ENCODE measurements around the gene COLEC11. TPM values are rescaled to one million over a fixed set of nuclear protein-coding genes. Genes with fewer than 3 reads are reported as not detected.

The COLEC11 gene
- total RNA-seq, 1 experiment from 2014 or later = 0.39 TPM

DNA sequence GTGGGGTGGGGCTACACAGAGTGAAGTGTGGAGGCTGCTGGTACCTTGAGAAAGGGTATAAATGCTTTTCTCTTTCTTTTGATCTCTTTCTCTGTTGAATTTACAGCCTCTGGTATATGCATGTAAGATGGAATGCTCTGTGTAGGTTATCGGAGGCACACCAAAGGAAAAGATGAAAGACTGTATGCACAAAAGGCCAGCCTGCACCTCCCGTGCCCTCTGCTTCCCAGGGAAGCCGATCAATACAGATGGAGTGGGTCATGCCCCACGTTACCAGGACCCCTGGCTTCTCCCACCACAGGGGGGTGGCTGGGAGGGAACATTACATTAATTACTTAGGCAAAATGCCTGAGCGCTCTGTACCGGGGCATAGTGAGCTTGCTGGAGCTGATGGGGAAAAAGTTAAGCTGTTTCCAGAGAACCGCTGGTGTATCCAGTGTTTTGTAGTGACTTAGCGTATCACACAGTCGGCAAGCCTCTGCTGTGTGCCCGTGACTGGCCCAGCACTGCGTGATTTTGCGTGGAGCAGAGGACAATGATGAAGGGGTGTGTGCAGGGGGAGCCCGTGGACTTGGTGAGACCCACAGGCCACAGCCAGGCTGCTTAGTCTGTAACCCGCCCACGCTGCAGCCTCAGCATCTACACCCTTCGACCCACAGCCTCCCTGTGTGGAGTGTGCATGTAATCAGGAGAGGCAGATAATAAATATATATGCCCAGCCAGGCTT, 71.1 kb downstream of the COLEC11 start:
- H4K5ac ChIP-seq (ENCODE audit: insufficient read length, low read depth, low read length) = no peak overlapping the region
- H4K20me1 ChIP-seq (ENCODE audit: control insufficient read depth, insufficient read depth, insufficient read length) = peaks cover 2% of the 10 kb centered on the region
- H3K9me3 ChIP-seq (ENCODE audit: control insufficient read depth, low read depth, low read length) = no peaks in the 10 kb centered on the region
- no peak overlapping the region for H2BK15ac ChIP-seq (ENCODE audit: low read depth, low read length)
- peak; percentile 23 for DNase-seq
- no peak overlapping the region for H3T11ph ChIP-seq (ENCODE audit: low read length)
- no peak overlapping the region for H2BK120ac ChIP-seq (ENCODE audit: low read depth, low read length, poor library complexity, severe bottlenecking)
- peaks cover 3% of the 10 kb centered on the region for H3K27me3 Mint-ChIP-seq (ENCODE audit: low read depth)
- H3K79me2 ChIP-seq (ENCODE audit: insufficient read depth, low read length) = no peaks in the 10 kb centered on the region
- H3K27ac Mint-ChIP-seq = no peak overlapping the region; a peak in 1 of 7 replicates
- no peaks in the 10 kb centered on the region; a peak in 2 of 5 replicates for H3K9me3 Mint-ChIP-seq
- TF ChIP-seq CTCF (conservative IDR thresholded peaks at IDR 0.05) = no peak
- no peaks in the 10 kb centered on the region for H3K4me1 ChIP-seq (ENCODE audit: insufficient read depth, low read length)
- H2BK12ac ChIP-seq (ENCODE audit: insufficient read length, low read depth, low read length) = no peak overlapping the region
- no peak overlapping the region for H3K23ac ChIP-seq (ENCODE audit: insufficient read length, low read depth, low read length)
- H3K79me1 ChIP-seq (ENCODE audit: insufficient read depth, low read depth, low read length, poor library complexity, severe bottlenecking) = no peaks in the 10 kb centered on the region
- H3K27ac ChIP-seq (ENCODE audit: insufficient read length, low read depth, low read length) = no peak overlapping the region
- no peak overlapping the region for H3K4me2 ChIP-seq (ENCODE audit: insufficient read depth, insufficient read length, low read length)
- H3K27me3 ChIP-seq (ENCODE audit: insufficient read depth, low read length) = no peaks in the 10 kb centered on the region
- no peak overlapping the region for H2BK20ac ChIP-seq (ENCODE audit: low read depth, low read length, poor library complexity, severe bottlenecking)
- H3K4me3 Mint-ChIP-seq = no peak overlapping the region
- no peak overlapping the region for H2BK5ac ChIP-seq (ENCODE audit: insufficient read length, low read length)
- H3K4me1 Mint-ChIP-seq = peaks cover 2 to 5% of the 10 kb centered on the region in 2 experiments; a peak in 2 of 4 replicates
- H2AK5ac ChIP-seq (ENCODE audit: insufficient read length, low read length) = no peak overlapping the region
- H3K23me2 ChIP-seq (ENCODE audit: insufficient read length, low read depth, low read length, poor library complexity, severe bottlenecking) = peaks cover 2% of the 10 kb centered on the region
- H3K56ac ChIP-seq (ENCODE audit: insufficient read length, low read depth, low read length) = no peak overlapping the region
- H4K8ac ChIP-seq (replicated peaks; ENCODE audit: insufficient read length, low read depth, low read length) = no peak overlapping the region
- H2AFZ ChIP-seq (ENCODE audit: low read length) = no peak overlapping the region
- no peak overlapping the region for H4K91ac ChIP-seq (ENCODE audit: insufficient read length, low read depth, low read length)
- no peak overlapping the region for H3K4ac ChIP-seq (ENCODE audit: low read depth, low read length)
- H3K14ac ChIP-seq (ENCODE audit: insufficient read depth, low read length) = no peak overlapping the region
- no peaks in the 10 kb centered on the region for H3K36me3 Mint-ChIP-seq (ENCODE audit: insufficient read depth in 1 of 3, low read depth in 3 of 3)
- no CpG with 5 or more reads among the region's 16 CpGs for WGBS (ENCODE audit: extremely low coverage, insufficient read length, low lambda C conversion rate)
- no peak overlapping the region for H3K9ac ChIP-seq (ENCODE audit: extremely low read depth, insufficient read length, low read length)
- no peak overlapping the region for H3K18ac ChIP-seq (ENCODE audit: insufficient read length, low read depth, low read length)

Measured in H9 (cell line).